Fibroblast of the aortic adventitia (primary cell): Measurements from ENCODE around the gene HEBP1. TPM values are rescaled to one million over a fixed set of nuclear protein-coding genes. Genes with fewer than 3 reads are reported as not detected.
A peak's percentile ranks its signal among the peaks of the same experiment; 100 is the strongest.

Experiments used
- DNase-seq: peaks from one replicate; pipeline ENCODE4 v3.0.0-alpha.2; 2010; ENCODE audit warnings: low read depth
- H3K4me3 ChIP-seq: 2 replicates; pipeline ENCODE4 v1.5.1; 2011; ENCODE audit warnings: low read depth, mild to moderate bottlenecking, control low read depth, low read length, moderate library complexity
- CTCF ChIP-seq: IDR thresholded peaks from 2 replicates; pipeline ENCODE4 v1.5.1; 2011; ENCODE audit warnings: mild to moderate bottlenecking, low read length, control low read depth, inconsistent platforms; ENCODE audit not compliant: insufficient read depth
- small RNA-seq: library from RNA; depleted of rRNA; stranded (forward); fragments of <200 nt; gene quantifications from one replicate; pipeline ENCODE3, GENCODE V24; 2012
- total RNA-seq: library from RNA; depleted of rRNA; stranded (reverse); fragments of >200 nt; gene quantifications from 2 replicates; pipeline ENCODE4 v1.2.3, GENCODE V29; 2012; ENCODE audit warnings: low replicate concordance

The HEBP1 gene
- total RNA-seq, 1 donor: 14.4 TPM

GRCh38 chr12:12925388-12925787, 74.7 kb downstream of the HEBP1 start:
- peak; percentile 75 for DNase-seq
- no peak for TF ChIP-seq CTCF
- H3K4me3 ChIP-seq: no peak overlapping the region

Small RNAs within 50 kb of the gene (small RNA-seq; reads per million reads assigned to genes)
- not detected for gene RF00604

Other genes starting within 250 kb of the HEBP1 start
- 3.6 and 9.2 TPM in 2 replicates for gene APOLD1, start 214.6 kb downstream of the HEBP1 start, total RNA-seq
- 55.3 and 68.4 TPM in 2 replicates for gene DDX47, start 186.9 kb downstream of the HEBP1 start, total RNA-seq
- gene GPRC5A, start 108.7 kb downstream of the HEBP1 start, total RNA-seq: 5.4 and 15.5 TPM in 2 replicates
- gene GPRC5D, start 48.1 kb downstream of the HEBP1 start, total RNA-seq: not detected in 2 replicates
- 3.3 and 5.6 TPM in 2 replicates for gene FAM234B, start 44.1 kb upstream of the HEBP1 start, total RNA-seq
- 0.45 and 1.6 TPM in 2 replicates for gene GSG1, start 103.4 kb upstream of the HEBP1 start, total RNA-seq
- 19.1 and 244 TPM in 2 replicates for gene EMP1, start 196.5 kb upstream of the HEBP1 start, total RNA-seq